Measurements from ENCODE around the gene EPHB3. TPM values are rescaled to one million over a fixed set of nuclear protein-coding genes. Genes with fewer than 3 reads are reported as not detected.

The EPHB3 gene
- total RNA-seq, 4 donors from 2014 or later, result 4.1 to 17.7 (median 6.7) TPM

DNA sequence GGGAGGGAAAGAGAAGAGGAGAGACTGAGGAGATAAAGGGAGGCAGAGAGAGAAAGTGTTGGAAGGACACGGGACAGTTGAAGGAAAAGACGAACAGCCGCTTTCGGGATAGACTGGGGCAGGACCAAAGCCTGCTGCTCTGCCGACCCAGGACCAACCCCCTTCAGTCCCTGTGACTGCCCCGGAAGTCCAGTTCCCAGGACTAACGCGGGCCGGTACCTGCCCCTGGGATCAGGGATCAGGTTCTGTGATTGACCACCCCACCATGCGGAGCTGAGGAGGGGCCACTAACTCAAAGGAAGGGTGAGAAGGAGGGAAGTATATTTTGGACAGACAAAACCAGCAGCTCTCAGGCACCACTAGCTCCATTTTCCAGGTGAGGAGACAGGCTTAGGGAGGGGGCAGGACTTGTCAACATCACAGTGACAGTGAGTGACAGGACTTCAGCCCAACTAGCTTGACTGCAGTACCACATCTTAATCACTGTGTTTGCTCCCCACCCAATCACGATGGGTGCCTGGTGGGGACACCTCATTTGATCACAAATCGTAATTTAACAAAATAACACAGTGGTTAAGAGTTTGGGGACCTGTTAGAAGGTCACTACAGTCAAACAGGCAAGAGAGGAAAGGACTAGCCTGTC, 9.8 kb upstream of the EPHB3 start:
- H3K4me3 ChIP-seq, result no peak overlapping the region
- H3K36me3 ChIP-seq, result no peaks in the 10 kb centered on the region
- WGBS, 2 donors (ENCODE audit: low coverage in 1 of 2), result 80 to 89% methylated on average over 1 to 12 of the region's 12 CpGs
- no peaks in the 10 kb centered on the region for H3K9me3 ChIP-seq
- TF ChIP-seq EP300 (IDR thresholded peaks at IDR 0.05; ENCODE audit: low read depth) (no peak), POLR2A (IDR thresholded peaks at IDR 0.05) (no peak), POLR2AphosphoS5 (IDR thresholded peaks at IDR 0.05) (no peak)
- TF ChIP-seq, protein P1, sequence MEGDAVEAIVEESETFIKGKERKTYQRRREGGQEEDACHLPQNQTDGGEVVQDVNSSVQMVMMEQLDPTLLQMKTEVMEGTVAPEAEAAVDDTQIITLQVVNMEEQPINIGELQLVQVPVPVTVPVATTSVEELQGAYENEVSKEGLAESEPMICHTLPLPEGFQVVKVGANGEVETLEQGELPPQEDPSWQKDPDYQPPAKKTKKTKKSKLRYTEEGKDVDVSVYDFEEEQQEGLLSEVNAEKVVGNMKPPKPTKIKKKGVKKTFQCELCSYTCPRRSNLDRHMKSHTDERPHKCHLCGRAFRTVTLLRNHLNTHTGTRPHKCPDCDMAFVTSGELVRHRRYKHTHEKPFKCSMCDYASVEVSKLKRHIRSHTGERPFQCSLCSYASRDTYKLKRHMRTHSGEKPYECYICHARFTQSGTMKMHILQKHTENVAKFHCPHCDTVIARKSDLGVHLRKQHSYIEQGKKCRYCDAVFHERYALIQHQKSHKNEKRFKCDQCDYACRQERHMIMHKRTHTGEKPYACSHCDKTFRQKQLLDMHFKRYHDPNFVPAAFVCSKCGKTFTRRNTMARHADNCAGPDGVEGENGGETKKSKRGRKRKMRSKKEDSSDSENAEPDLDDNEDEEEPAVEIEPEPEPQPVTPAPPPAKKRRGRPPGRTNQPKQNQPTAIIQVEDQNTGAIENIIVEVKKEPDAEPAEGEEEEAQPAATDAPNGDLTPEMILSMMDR (IDR thresholded peaks at IDR 0.05), result no peak
- in situ Hi-C loops (cut with MboI; ENCODE audit: low pct_ligation_motif_present in 1 of 4, low pct_unique_long_range_greater_than_20kb in 1 of 4, low sequenced_read_pairs in 3 of 4), result no loop called here
- no peak for DNase-seq
- H3K27ac ChIP-seq, result no peak overlapping the region
- intact Hi-C loops (cut with DNase I; ENCODE audit: low total_unique reads), result no loop called here
- peaks cover 0 to 18% (median 5%) of the 10 kb centered on the region in 4 donors for H3K4me1 ChIP-seq
- no peaks in the 10 kb centered on the region for H3K27me3 ChIP-seq

DNA sequence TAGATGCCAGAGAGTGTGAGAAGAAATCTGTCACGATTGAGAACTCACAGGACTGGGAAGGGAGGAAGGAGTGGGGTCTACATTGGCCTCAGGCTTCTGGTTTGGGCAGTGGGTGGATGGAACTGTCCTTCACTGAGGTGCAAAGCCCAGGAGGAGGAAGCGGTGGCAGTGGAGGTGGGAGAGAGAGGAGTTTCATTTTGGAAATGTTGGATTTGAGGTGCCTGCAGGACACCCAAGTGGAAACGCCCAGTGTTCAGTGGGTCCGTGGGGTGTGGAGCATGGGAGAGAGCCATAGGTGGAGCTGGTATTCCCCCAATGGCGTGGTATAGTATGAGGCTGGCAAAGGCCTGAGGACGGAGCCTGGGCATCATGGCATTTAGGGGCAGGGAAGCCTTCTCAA, 9.3 kb upstream of the EPHB3 start:
- Histone ChIP-seq H3K4me1 (peaks cover 0 to 16% (median 5%) of the 10 kb centered on the region in 4 donors), H3K9me3 (no peaks in the 10 kb centered on the region), H3K4me3 (no peak overlapping the region), H3K36me3 (no peaks in the 10 kb centered on the region), H3K27me3 (no peaks in the 10 kb centered on the region), H3K27ac (no peak overlapping the region)
- WGBS, 2 donors (ENCODE audit: low coverage in 1 of 2), result 75 to 76% methylated on average over 5 to 6 of the region's 6 CpGs
- in situ Hi-C loops (cut with MboI; ENCODE audit: low pct_ligation_motif_present in 1 of 4, low pct_unique_long_range_greater_than_20kb in 1 of 4, low sequenced_read_pairs in 3 of 4), result no loop called here
- DNase-seq, result no peak
- intact Hi-C loops (cut with DNase I; ENCODE audit: low total_unique reads), result no loop called here
- TF ChIP-seq POLR2A (IDR thresholded peaks at IDR 0.05) (no peak), POLR2AphosphoS5 (IDR thresholded peaks at IDR 0.05) (no peak), EP300 (IDR thresholded peaks at IDR 0.05; ENCODE audit: low read depth) (no peak)
- TF ChIP-seq, protein P1 (IDR thresholded peaks at IDR 0.05), result no peak

DNA sequence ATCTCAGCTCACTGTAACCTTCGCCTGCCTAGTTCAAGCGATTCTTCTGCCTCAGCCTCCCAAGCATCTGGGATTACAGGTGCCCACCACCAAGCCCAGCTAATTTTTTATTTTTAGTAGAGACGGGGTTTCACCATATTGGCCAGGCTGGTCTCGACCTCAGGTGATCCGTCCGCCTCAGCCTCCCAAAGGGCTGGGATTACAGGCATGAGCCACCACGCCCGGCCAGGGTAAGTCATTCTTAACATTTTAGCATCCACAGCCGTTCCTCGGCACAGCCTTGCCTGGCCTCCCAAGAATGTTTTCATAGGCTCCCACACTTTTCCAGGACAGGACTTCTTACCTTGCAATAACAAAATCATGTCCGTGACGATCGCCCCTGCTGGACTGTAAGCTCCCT, 8.7 kb upstream of the EPHB3 start:
- TF ChIP-seq EP300 (IDR thresholded peaks at IDR 0.05; ENCODE audit: low read depth), result no peak
- TF ChIP-seq, protein P1 (IDR thresholded peaks at IDR 0.05), result no peak
- TF ChIP-seq POLR2AphosphoS5 (IDR thresholded peaks at IDR 0.05), result no peak
- no peak for TF ChIP-seq POLR2A (IDR thresholded peaks at IDR 0.05)
- Histone ChIP-seq H3K9me3 (no peaks in the 10 kb centered on the region), H3K27me3 (no peaks in the 10 kb centered on the region), H3K27ac (no peak overlapping the region), H3K36me3 (no peaks in the 10 kb centered on the region), H3K4me3 (no peak overlapping the region), H3K4me1 (peaks cover 0 to 13% (median 5%) of the 10 kb centered on the region in 4 donors)
- in situ Hi-C loops (cut with MboI; ENCODE audit: low pct_ligation_motif_present in 1 of 4, low pct_unique_long_range_greater_than_20kb in 1 of 4, low sequenced_read_pairs in 3 of 4), result no loop called here
- DNase-seq, result no peak
- intact Hi-C loops (cut with DNase I; ENCODE audit: low total_unique reads), result no loop called here
- WGBS, 2 donors (ENCODE audit: low coverage in 1 of 2), result 91 to 94% methylated on average over 2 to 13 of the region's 13 CpGs

DNA sequence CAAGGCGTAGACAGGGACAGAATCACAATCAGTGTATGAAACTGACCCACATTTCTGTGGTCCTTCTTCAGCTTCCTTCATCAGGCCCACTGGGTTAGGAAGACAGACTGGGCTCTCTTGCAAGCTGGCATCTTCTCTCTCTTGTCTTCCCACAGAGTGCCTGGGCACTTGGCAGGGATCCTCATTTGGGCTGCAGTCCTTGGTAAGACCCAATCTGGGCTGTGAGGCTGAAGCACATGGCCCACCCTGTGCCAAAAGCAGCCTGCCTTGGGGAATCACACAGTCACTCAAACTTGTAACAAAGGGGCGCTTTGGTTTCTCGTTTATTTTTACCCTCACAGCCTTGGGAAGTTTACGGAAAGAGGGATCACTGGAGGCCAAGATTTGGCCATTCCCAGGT, 8.2 kb upstream of the EPHB3 start:
- no peak overlapping the region for H3K4me3 ChIP-seq
- H3K9me3 ChIP-seq, result no peaks in the 10 kb centered on the region
- H3K36me3 ChIP-seq, result no peaks in the 10 kb centered on the region
- no peak overlapping the region for H3K27ac ChIP-seq
- peaks cover 0 to 14% (median 5%) of the 10 kb centered on the region in 4 donors for H3K4me1 ChIP-seq
- H3K27me3 ChIP-seq, result no peaks in the 10 kb centered on the region
- WGBS, 2 donors (ENCODE audit: low coverage in 1 of 2), result 68 to 72% methylated on average over 3 to 4 of the region's 4 CpGs
- DNase-seq, result no peak
- intact Hi-C loops (cut with DNase I; ENCODE audit: low total_unique reads), result no loop called here
- TF ChIP-seq POLR2AphosphoS5 (IDR thresholded peaks at IDR 0.05) (no peak), EP300 (IDR thresholded peaks at IDR 0.05; ENCODE audit: low read depth) (no peak), POLR2A (IDR thresholded peaks at IDR 0.05) (no peak)
- TF ChIP-seq, protein P1 (IDR thresholded peaks at IDR 0.05), result no peak
- in situ Hi-C loops (cut with MboI; ENCODE audit: low pct_ligation_motif_present in 1 of 4, low pct_unique_long_range_greater_than_20kb in 1 of 4, low sequenced_read_pairs in 3 of 4), result no loop called here
